Measurements from ENCODE around the gene SAMD10. TPM values are rescaled to one million over a fixed set of nuclear protein-coding genes. Genes with fewer than 3 reads are reported as not detected.

Gene SAMD10
- total RNA-seq, 6 donors from 2014 or later, result 2.6 to 7.2 (median 4.7) TPM

DNA sequence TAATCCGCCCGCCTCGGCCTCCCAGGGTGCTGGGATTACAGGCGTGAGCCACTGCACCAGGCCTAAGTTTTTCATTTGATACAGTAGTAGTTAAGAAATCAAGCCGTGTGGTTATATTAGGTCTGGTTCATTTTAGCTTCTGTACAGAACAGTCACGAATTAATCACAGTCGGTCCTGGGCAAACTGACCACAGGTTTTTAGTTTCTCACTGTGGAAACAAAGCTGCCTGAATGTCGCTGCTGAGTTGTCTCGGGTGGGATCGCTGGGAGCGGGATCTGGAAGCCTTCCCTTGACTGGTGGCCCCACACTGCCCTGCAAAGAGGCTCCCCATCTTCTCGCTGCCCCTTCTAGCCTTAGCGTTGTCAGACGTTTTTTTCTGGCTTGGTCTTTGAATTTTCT is 41.8 kb downstream of the SAMD10 start:
- ATAC-seq (ENCODE audit: low FRiP score in 2 of 2) (no peak), DNase-seq (no peak)
- H3K9me3 ChIP-seq, result no peaks in the 10 kb centered on the region
- 90% methylated on average over 11 to 14 of the region's 14 CpGs for WGBS, 2 donors
- TF ChIP-seq, protein P1, sequence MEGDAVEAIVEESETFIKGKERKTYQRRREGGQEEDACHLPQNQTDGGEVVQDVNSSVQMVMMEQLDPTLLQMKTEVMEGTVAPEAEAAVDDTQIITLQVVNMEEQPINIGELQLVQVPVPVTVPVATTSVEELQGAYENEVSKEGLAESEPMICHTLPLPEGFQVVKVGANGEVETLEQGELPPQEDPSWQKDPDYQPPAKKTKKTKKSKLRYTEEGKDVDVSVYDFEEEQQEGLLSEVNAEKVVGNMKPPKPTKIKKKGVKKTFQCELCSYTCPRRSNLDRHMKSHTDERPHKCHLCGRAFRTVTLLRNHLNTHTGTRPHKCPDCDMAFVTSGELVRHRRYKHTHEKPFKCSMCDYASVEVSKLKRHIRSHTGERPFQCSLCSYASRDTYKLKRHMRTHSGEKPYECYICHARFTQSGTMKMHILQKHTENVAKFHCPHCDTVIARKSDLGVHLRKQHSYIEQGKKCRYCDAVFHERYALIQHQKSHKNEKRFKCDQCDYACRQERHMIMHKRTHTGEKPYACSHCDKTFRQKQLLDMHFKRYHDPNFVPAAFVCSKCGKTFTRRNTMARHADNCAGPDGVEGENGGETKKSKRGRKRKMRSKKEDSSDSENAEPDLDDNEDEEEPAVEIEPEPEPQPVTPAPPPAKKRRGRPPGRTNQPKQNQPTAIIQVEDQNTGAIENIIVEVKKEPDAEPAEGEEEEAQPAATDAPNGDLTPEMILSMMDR (IDR thresholded peaks at IDR 0.05), result no peak
- TF ChIP-seq EP300 (IDR thresholded peaks at IDR 0.05) (no peak), POLR2AphosphoS5 (IDR thresholded peaks at IDR 0.05) (no peak), POLR2A (IDR thresholded peaks at IDR 0.05) (no peak)
- H3K36me3 ChIP-seq, result peaks cover 8 to 79% (median 58%) of the 10 kb centered on the region in 4 donors
- H3K27ac ChIP-seq, result no peak overlapping the region
- H3K4me1 ChIP-seq, result peaks cover 4 to 15% (median 12%) of the 10 kb centered on the region in 4 donors
- no peaks in the 10 kb centered on the region for H3K27me3 ChIP-seq
- no peak overlapping the region for H3K4me3 ChIP-seq

DNA sequence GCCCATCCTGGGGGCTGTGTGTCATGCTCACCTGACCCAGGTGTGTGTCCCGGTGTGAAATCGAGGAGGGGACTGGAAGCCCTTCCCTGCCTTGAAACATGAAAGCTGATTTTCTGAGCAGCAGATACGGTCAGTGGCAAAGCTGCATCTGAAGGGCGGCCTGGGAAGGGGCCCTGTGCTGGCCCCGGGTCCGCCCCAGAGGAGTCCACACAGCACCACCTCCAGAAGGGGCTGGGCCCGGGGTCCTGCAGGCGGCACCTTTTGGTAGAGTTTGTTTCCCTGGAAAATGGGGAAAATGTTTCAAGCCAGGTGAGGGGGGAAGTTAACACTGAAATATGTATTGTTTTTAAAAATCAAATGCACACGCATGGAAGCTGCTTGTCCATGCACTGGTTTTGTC is 44.0 kb downstream of the SAMD10 start:
- peaks cover 17 to 90% (median 70%) of the 10 kb centered on the region in 4 donors for H3K36me3 ChIP-seq
- TF ChIP-seq POLR2A (IDR thresholded peaks at IDR 0.05) (no peak), EP300 (IDR thresholded peaks at IDR 0.05) (no peak), POLR2AphosphoS5 (IDR thresholded peaks at IDR 0.05) (no peak)
- TF ChIP-seq, protein P1 (IDR thresholded peaks at IDR 0.05), result no peak
- ATAC-seq (ENCODE audit: low FRiP score in 2 of 2) (no peak), DNase-seq (no peak)
- no peaks in the 10 kb centered on the region for H3K27me3 ChIP-seq
- peaks cover 0 to 6% (median 0%) of the 10 kb centered on the region in 4 donors for H3K4me1 ChIP-seq
- H3K4me3 ChIP-seq, result no peak overlapping the region
- no peaks in the 10 kb centered on the region for H3K9me3 ChIP-seq
- no peak overlapping the region for H3K27ac ChIP-seq
- 90 to 99% methylated on average over 8 to 9 of the region's 9 CpGs for WGBS, 2 donors

DNA sequence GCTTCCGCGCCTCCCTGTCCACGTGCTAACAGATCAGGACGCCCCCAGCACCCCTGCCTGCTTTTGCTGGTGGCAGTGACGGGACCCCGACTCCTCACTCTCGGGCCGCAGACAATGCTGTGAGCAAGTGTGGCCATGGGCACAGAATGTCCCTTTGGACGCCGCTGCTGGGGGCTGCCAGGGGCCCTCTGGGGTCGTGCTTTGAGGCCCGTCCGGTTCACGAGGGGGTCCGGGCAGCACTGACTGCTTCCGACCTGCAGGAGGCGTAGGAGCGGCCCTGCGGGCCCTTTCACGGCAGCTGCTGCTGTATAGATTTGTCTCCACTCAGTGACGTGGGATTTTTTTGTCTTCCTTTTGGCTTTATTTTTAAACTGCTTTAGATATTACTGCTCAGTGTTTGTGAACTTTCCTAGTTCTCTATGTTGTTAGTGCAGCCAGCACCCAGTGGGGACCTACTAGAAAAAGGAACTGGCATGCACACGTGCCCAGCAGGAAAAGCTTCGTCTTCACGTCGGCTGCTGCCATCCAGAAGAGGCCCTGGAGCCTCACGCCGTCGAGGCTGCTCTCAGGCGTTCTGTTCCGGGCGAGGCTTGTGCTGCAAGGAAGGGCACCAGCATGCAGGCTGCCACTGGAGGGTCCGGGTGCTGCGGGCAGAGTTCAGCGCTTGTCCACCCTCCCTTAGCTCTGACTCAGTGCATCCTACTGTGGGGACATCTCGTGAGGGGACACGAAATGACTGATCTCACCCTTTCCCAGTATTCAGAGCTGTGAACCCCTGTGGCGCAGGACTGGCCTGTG is 45.0 kb downstream of the SAMD10 start:
- no peaks in the 10 kb centered on the region for H3K9me3 ChIP-seq
- WGBS, 2 donors, result 85 to 86% methylated on average over 33 to 35 of the region's 37 CpGs
- peaks cover 21 to 90% (median 71%) of the 10 kb centered on the region in 4 donors for H3K36me3 ChIP-seq
- ATAC-seq (ENCODE audit: low FRiP score in 2 of 2) (no peak), DNase-seq (peak in 1 of 2 donors; percentile 77)
- peaks cover 0 to 6% (median 0%) of the 10 kb centered on the region in 4 donors for H3K4me1 ChIP-seq
- TF ChIP-seq EP300 (IDR thresholded peaks at IDR 0.05), result no peak
- TF ChIP-seq, protein P1 (IDR thresholded peaks at IDR 0.05), result peak in 1 of 6 experiments; percentile 10
- H3K27me3 ChIP-seq, result no peaks in the 10 kb centered on the region
- H3K4me3 ChIP-seq, result no peak overlapping the region
- H3K27ac ChIP-seq, result no peak overlapping the region

DNA sequence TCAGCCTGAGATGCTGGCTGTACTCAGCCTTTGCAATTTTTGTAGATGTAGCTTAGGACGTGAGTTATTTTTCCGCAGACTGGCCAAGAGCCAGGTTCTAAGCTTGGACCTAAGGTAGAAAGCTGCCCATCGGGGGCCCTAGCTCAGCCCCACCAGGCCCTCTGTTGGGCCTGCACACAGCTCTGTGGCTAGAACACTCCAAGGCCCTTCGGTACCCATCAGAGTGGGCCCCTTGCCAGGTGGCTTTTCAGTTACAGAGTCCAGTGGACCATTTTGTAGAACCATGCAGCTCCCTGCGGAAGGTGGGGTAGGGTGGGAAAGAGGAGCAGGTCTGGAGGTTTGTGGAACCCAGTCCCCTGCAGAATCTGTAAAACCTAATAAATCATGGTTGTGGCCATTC is 45.8 kb downstream of the SAMD10 start:
- no peak for ATAC-seq (ENCODE audit: low FRiP score in 2 of 2)
- no peak for TF ChIP-seq POLR2A (IDR thresholded peaks at IDR 0.05)
- TF ChIP-seq, protein P1 (IDR thresholded peaks at IDR 0.05), result no peak
- no peak for TF ChIP-seq EP300 (IDR thresholded peaks at IDR 0.05)
- TF ChIP-seq POLR2AphosphoS5 (IDR thresholded peaks at IDR 0.05), result no peak
- Histone ChIP-seq H3K27ac (no peak overlapping the region), H3K27me3 (no peaks in the 10 kb centered on the region), H3K36me3 (peaks cover 30 to 90% (median 72%) of the 10 kb centered on the region in 4 donors), H3K9me3 (no peaks in the 10 kb centered on the region), H3K4me1 (peaks cover 0 to 5% (median 0%) of the 10 kb centered on the region in 4 donors), H3K4me3 (no peak overlapping the region)
- WGBS, 2 donors, result 90 to 97% methylated on average over 5 of the region's 5 CpGs
- no peak for DNase-seq
